ENCODE results near the gene TEC. TPM values are rescaled to one million over a fixed set of nuclear protein-coding genes. Genes with fewer than 3 reads are reported as not detected.

TEC gene
- total RNA-seq, 1 donor from 2014 or later: 0.13 TPM

DNA sequence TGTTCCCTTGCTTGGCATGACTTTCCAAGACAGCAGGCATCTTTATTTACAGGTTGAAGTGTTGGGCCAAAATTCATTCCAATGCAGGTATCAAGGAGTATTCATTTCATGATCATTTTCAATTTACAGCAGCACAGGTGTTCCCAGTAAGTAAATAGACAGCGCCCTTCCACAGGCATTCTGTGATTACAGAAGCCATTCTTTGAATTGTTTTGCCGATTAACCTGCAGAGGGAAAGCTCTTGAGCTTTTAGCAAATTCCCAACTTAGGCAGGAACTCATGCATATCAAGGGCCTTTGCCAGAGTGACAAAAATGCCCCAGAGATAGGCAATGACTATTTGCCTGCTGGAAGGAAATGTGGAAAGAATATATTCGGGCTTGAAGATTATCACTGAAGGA is 142.4 kb downstream of the TEC start:
- no peak for DNase-seq (ENCODE audit: low read depth, low spot score)

DNA sequence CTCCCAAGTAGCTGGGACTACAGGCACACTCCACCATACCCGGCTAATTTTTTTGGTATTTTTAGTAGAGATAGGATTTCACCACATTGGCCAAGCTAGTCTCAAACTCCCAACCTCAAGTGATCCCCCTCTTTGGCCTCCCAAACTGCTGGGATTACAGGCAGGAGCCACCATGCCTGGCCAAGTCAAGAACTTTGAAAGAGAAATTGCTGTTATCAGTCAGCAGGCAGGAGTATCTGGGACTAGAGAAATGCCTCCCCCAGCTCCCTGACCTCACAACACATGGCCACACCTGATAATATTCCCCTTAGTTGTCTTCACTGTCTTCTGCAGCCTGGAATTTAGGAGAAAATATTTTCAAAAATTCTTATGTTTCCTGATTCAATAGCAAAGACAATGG is 143.0 kb downstream of the TEC start:
- no peak for DNase-seq (ENCODE audit: low read depth, low spot score)

DNA sequence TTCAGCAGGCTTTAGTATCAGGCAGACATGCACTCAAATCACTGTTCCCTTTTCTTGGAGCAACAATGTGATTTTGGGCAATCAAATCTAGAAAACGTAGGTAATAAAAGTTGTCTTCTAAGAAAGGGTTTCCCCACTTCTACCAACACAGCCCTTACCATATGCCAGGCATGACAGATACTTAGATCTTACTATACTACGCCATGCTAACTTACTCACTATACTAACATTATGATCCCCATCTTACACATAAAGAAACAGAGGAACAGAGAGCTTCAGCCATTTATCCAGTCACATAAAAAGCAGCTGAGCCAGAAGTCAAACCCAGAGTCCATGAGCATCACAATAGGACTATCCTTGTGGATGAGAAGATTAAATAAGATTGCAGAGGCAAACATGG is 144.8 kb downstream of the TEC start:
- no peak for DNase-seq (ENCODE audit: low read depth, low spot score)

DNA sequence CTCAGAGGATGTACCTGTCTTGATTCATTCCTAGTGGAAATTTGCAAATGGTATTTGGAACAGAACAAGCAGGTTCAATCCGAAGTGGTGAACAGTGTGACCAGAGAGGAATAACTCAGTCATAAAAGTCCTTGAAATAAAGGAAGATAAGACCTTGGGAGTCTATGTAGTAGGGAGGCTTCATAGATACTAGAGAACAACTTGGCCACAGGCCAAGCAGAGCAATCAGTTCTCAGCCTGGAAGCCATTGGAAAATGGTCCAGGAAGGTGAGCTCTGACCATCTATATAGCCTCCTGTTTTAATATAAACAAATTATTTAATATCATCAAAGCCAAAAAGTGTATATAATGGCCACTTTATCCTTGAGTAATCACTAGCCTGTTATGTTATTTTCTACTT is 146.9 kb downstream of the TEC start:
- DNase-seq (ENCODE audit: low read depth, low spot score): no peak

DNA sequence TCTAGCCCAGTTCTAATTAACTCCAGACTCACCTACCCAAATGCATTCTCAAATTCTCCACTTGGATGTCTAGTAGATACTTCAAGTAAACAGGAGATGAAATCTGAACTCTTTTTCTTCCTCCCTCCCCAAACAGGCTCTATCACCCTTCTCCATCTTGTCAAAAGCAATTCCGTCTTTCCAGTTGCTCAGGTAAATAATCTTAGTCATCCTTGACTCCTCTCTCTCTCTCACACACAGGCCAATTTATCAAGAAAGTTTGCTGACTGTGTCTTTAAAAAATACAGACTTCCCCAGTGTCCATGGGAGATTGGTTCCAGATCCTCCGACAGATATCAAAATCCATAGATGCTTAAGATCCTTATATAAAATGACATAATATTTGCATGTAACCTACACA is 148.5 kb downstream of the TEC start:
- no peak for DNase-seq (ENCODE audit: low read depth, low spot score)

DNA sequence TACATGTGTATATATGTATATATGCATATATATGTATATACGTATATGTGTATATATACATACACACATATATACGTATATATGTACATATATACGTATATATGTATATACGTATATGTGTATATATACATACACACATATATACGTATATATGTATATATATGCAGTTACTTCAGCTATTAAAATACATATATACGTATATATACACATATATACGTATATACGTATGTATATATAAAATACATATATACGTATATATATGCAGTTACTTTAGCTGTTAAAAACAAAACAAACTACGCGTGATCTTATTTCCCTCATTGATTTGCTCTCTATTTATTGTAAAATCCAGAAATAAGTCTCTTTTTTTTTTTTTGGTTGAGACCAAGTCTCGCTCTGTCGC is 149.5 kb downstream of the TEC start:
- no peak for DNase-seq (ENCODE audit: low read depth, low spot score)

DNA sequence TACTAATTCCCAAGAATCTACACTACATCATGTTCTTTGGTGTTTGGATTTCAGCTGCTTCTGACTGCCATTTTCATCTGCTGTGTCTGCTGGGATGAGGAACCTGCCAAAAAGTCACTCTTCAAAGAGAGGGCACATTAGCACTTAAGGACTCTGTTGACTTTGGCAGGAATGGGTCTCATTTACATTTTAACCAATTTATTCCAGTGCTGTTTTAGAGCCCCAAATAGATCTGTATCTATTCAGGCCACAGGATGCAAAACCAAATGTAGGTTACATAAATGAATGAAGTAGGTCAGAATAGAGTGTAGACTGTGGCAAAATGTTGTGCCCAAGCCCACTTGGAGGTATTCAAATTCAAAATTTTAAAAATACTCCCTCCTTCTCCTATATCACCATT is 150.0 kb downstream of the TEC start:
- DNase-seq (ENCODE audit: low read depth, low spot score): no peak

DNA sequence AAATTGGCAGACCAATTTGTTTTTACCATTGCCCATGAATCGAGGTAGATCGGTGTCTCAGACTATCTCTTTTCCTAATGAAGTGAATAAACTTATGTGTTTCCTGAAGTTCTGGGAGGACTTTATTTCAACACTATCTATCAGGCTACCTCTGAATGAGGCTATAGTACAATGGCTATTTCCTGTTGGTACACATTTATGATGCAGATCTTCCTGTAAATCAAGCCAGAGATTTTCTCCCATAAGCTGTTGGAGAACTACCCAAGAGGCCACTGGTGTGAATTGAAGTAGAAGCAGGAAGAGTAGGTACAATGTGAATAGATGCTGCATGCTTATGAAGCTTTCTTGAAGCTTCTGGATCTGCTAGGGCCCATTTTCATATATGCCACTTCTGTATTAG is 151.6 kb downstream of the TEC start:
- DNase-seq (ENCODE audit: low read depth, low spot score): no peak

DNA sequence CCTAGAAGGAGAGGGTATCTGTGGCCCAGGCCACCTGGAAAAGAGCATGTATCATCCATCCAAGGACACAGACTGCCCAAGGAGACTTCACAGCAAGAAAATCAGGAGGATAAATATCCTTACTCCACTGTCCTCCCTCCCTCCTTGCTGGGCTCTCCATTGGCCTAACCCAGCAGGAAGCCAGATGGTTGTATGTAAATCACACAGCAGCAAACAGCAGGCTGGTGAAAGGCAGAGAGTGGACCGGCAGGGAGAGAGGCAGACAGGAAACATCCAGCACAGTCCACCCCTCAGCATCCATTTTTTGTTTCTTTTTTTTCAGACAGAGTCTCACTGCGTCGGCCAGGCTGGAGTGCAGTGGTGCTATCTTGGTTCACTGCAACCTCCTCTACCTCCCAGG is 153.1 kb downstream of the TEC start:
- no peak for DNase-seq (ENCODE audit: low read depth, low spot score)

DNA sequence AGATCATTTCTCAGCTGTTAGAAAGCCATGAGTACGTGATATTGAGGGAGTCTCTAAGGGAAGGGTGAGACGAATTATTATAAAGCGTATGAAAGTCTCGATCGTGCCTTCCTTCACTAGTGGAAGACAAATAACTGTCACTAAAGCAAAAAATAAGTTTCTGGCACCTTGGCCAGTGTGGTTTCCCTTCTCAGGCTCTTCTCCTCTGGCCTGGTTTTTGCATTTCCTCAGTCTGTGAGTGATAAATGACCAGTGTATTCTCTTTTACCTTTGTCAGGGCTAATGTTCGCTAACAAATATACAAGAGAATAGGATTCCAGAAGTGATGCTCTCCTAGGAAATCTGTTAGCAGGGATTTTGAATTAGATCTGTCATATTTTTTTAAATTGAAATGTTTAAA is 155.2 kb downstream of the TEC start:
- no peak for DNase-seq (ENCODE audit: low read depth, low spot score)

DNA sequence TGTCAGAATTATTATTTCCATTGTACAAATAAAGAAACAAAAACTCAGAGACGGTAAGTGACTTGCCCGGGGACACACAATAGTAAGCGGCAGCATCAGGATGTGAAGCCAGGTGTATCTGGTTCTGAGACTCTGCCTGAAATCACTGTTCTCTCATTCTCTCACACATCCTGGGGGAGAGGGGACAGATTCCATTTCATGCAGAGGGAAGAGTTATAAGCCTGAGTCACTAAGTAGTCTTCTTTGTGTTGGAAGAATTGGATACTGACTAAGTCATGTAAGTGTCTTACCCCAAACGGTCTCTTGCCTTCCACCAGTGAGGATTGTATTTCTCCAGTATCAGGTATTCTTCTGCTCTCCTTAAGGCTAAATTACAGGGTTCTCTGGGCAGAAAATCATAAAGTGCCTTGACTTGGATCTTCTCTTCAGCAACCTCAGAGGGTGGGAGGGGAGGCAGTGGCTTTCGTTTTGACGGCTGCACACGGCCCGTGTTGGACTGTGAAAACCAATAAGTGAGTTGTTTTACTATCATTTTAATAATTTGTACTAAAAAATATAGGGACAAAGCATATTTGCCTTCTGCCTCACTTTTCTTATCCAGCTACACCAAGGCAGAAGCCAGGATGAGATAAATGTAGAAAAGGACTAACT is 157.5 kb downstream of the TEC start:
- DNase-seq (ENCODE audit: low read depth, low spot score): no peak

DNA sequence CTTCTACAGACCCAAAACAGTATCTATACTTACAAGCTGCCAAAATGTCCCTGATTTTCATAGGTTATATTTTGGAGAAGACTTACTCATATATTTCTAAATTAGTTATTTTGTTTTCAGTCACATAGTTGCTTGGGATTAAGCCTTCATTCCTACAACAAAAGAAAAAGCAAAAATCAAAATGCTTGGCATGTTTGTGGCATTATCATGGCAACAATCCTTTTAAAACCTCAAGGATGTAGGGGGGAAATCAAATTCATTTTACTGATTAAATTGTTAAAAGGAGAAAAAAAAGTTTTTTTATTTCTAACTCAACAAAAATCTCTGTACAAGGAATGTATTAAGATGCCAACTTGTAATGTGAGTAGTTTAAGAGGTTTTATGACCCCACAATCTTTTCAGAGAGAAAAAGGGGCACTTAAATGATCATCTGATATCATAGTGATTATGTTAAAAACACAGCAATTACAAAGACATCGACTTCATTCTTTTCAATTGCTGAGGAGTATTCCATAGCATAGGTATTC is 159.1 kb downstream of the TEC start:
- no peak for DNase-seq (ENCODE audit: low read depth, low spot score)

DNA sequence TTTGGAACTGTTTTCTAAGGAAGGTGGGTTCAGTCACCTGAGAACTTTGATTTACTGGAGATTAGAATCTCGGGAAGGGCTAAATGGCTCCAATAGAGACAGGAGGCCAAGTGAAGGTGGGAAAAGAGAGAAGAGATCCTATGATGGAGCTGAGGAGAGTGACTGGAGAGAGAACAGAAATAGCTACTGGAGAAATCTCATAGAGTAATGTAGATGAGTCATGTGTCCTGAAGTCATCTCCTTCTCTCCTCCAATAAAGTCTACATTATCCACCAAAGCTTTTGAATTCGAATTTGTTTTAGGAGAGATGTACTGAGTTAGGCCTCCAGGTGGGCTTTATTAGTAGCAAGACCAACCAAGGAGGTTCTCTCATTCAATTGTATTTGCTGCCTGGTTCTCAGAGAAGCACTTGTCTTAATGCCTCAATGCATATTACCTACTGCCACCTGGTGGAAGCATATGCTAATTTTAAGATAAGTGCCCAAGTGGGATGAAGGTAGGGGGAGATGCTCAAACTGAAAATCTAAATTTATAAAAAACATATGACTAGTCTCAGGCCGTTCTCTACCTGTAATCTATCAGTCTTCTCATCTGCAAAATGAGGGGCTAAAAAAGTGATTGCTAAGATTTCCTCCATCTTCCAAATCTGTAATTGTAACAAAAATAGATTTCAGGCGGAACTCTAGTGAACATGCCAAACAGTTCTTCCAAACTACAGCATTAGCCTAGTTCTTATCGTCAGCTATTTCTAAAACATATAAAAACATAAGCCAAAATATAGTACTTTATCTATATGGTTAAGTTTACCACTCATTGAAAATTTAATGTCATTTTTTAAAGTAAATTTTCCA is 160.0 kb downstream of the TEC start:
- no peak for DNase-seq (ENCODE audit: low read depth, low spot score)

DNA sequence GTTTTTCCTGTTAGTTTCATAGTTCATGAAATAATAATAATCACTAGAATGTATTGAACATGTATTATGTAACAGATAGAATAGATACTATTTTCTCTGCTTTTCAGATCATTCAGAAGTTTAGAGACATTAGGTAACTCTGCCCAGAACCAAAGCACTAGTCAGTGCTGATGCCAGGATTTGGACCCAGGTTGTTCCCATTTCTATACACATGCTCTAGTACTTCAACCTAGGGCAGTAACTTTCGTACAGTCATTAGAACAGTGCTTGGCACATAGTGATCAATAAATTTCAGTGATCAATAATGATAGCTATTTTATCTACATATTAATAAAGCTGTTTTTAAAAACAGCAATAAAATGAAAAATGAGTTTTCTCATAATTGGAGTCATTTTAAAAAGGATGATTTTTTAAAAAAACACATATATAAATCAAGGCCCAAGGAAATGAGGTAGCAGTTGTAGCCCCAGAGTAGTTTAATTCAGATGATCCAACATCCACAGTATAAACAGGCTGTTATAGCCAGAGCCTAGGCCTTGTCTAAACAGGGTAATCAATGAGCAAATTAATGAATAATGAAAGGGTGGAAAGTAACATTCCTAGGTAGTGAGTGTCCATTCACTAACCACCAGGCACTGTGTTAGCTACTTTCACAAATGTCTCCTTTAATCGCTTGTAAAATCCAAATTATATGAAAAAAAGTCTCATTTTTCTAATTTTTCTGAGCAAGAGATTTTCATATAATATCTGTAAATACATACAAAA is 161.1 kb downstream of the TEC start:
- DNase-seq (ENCODE audit: low read depth, low spot score): no peak

DNA sequence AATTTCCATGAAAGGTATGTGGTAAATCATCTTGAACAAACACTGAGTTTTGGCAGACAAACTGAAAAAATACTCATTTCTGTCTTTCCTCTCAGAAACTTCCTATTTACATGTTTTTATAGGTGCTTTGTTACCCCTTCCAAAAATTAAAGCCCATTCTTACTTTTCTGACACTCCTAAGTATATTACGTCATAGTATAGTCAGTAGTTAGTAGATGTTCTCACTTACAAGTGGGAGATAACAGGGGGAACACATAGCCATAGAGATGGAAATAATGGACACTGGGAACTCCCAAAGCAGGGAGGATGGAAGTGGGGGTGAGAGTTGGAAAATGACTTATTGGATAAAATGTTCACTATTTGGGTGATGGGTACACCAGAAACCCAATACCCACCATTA is 164.4 kb downstream of the TEC start:
- no peak for DNase-seq (ENCODE audit: low read depth, low spot score)

DNA sequence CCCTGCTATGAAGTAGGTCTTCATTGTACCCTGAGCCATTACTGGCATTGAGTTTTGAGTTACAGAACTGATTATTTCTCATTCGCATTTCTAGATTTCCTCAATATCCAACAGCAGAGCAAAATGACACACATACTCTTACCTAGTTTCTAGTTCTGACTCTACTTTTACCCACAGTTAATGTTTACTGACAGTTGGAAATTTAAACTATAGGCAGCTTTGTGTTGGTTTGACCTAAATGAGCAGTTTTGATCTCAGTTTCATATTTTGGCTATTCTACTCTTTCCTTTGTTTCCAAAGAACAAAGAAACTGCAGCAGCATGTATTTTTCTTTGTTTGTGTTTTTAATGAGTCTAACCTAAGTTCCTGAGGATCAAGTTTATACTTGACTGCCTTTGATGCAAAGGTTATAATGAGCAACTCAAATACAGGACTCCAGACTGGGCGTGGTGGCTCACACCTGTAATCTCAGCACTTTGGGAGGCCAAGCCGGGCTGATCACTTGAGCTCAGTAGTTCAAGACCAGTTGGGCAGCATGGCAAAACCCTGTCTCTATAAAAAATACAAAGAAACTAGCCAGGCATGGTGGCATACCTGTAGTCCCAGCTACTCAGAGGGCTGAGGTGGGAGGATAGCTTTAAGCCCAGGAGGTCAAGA is 166.0 kb downstream of the TEC start:
- DNase-seq (ENCODE audit: low read depth, low spot score): no peak

DNA sequence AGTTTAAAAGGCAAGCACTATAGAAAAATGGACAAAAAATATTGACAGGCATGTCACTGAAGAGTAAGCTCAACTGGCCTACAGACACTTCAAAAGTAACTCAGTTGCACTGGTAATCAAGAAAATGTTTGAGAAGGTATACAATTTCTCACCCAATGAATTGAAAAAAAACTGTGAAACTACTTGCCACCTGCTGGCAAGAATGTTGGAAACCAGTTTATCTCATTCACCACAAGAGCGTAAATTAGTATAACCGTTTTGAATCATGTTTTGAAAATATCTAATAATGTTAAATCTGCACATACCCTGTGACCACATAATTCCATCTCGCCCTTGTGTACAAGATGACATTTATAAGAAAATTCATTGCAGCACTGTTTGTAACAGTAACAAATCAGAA is 167.3 kb downstream of the TEC start:
- DNase-seq (ENCODE audit: low read depth, low spot score): no peak

DNA sequence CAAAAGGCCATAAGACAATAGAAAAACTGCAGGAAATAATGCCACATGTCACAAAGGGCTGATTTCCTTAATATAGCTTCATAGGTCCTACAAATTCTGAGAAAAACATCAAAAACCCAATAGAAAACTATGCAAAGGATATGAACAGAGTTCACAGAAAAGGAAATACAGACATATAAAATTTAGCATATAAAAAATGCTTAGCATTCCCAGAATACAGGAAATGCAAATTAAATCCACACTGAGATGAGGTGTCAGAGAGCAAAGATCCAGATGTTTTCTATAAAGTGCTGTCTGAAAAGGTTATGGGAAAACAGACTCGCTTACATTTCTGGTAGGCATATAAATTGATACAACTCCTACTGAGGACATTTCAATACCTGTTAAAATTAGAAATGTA is 169.4 kb downstream of the TEC start:
- DNase-seq (ENCODE audit: low read depth, low spot score): no peak

DNA sequence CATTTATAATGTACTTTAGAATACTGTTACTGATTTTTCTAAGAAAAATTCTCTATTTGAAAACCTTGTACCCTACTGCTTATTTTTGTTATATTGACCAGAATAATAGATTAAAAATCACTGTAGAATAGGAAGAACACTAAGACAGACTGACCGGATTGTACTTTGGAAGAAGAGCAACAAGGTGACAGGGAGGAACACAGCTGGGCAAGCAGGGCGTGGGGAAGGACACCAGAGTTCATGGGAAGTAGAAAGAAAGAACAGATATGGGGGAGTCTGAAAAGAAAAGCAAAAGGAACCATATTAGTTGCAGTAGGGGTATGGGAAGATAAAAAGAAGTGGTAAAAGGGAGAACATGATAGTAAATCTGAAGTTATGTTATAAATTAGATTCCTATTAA is 174.2 kb downstream of the TEC start:
- DNase-seq (ENCODE audit: low read depth, low spot score): no peak

DNA sequence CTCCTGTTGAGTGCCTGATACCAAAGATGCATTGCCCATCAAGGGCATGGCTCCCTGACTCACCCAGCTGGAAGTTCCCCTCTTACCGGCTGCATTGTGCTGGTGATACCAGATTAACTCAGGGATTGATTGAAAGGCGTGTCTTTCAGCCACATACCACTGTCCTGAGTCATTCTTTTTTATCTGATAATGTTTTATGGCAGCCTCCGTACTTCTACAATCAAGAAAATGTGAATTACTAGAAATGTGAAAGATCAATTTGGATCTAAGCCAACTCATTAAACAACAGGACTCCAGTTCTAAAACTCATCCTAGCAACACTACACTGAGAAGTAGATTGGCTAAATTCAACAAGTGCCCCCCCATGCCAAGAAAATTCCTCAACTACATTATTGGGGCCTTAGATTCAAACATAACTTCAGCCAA is 175.6 kb downstream of the TEC start:
- peak; percentile 68 for DNase-seq (ENCODE audit: low read depth, low spot score)

DNA sequence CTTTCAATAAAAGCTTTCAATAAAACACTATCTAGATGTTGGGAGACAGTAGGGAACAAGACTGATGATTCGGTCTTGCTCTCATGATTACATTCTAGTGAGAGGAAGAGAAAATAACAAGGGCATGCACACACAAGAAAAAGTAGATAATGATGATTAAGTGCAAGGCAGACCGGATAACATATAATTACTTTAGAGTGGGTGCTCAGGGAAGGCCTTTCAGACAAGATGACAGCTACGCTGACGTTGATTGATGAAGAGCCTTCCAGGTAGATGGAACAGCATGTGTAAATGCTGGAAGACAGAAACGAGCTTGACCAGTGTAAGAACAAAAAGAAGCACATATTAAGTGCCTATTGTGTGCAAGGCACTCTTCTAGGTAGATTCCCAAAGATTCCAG is 179.0 kb downstream of the TEC start:
- DNase-seq (ENCODE audit: low read depth, low spot score): no peak

Measured in pulmonary artery endothelial cell (primary cell).